Mesendoderm (in vitro differentiated cells): Measurements from ENCODE around the gene MAP3K20.

ENCODE experiments used
- DNase-seq: peaks from one replicate; pipeline ENCODE4 v3.0.0; 2013
- H2AK5ac ChIP-seq: 2 replicates; pipeline ENCODE4 v1.6.1; 2013; ENCODE audit warnings: low read length, inconsistent platforms
- H2BK120ac ChIP-seq: 2 replicates; pipeline ENCODE4 v1.6.1; 2013; ENCODE audit warnings: low read depth, mild to moderate bottlenecking, low read length, moderate library complexity, mixed read lengths
- H2BK15ac ChIP-seq: replicated peaks from 2 replicates; pipeline ENCODE4 v1.6.1; 2013; ENCODE audit warnings: low read depth, mild to moderate bottlenecking, moderate library complexity
- H2BK5ac ChIP-seq: 2 replicates; pipeline ENCODE4 v1.6.1; 2013; ENCODE audit warnings: low read length, inconsistent platforms
- H3K18ac ChIP-seq: 2 replicates; pipeline ENCODE4 v1.6.1; 2013; ENCODE audit warnings: mild to moderate bottlenecking, low read length, mixed read lengths
- H3K23ac ChIP-seq: one replicate; pipeline ENCODE4 v1.6.1; 2013; ENCODE audit warnings: low read length
- H3K27ac ChIP-seq: 2 replicates; pipeline ENCODE4 v1.5.1; 2013; ENCODE audit warnings: low read depth, mild to moderate bottlenecking, inconsistent platforms, low read length, moderate library complexity
- H3K27me3 ChIP-seq: 2 replicates; pipeline ENCODE4 v1.6.1; 2013; ENCODE audit warnings: low read length, control low read depth, mild to moderate bottlenecking, inconsistent platforms; ENCODE audit not compliant: insufficient read depth, poor library complexity
- H3K36me3 ChIP-seq: 2 replicates; pipeline ENCODE4 v1.6.1; 2013; ENCODE audit warnings: low read length, inconsistent platforms; ENCODE audit not compliant: control insufficient read depth, insufficient read depth
- H3K4ac ChIP-seq: one replicate; pipeline ENCODE4 v1.6.1; 2013; ENCODE audit warnings: low read depth, mild to moderate bottlenecking, low read length, moderate library complexity
- H3K4me1 ChIP-seq: 2 replicates; pipeline ENCODE4 v1.6.1; 2013; ENCODE audit warnings: low read depth, low read length, inconsistent platforms; ENCODE audit not compliant: control insufficient read depth
- H3K4me2 ChIP-seq: 2 replicates; pipeline ENCODE4 v1.6.1; 2013; ENCODE audit warnings: low read length
- H3K4me3 ChIP-seq: 2 replicates; pipeline ENCODE4 v1.5.1; 2013; ENCODE audit warnings: mild to moderate bottlenecking, low read length
- H3K56ac ChIP-seq: one replicate; pipeline ENCODE4 v1.6.1; 2013; ENCODE audit warnings: low read length
- H3K79me1 ChIP-seq: 2 replicates; pipeline ENCODE4 v1.6.1; 2013; ENCODE audit warnings: low read length, inconsistent platforms
- H3K79me2 ChIP-seq: 2 replicates; pipeline ENCODE4 v1.6.1; 2013; ENCODE audit warnings: mild to moderate bottlenecking, low read length; ENCODE audit not compliant: control insufficient read depth, insufficient read depth
- H3K9ac ChIP-seq: 2 replicates; pipeline ENCODE4 v1.6.1; 2013; ENCODE audit warnings: low read length, inconsistent platforms
- H4K5ac ChIP-seq: one replicate; pipeline ENCODE4 v1.6.1; 2013; ENCODE audit warnings: low read length
- H4K8ac ChIP-seq: one replicate; pipeline ENCODE4 v1.6.1; 2013; ENCODE audit warnings: low read depth, mild to moderate bottlenecking, control low read depth, low read length, moderate library complexity
- WGBS: extraction: QIAGEN DNeasy Blood & Tissue Kit; methylation state at CpG from one replicate; pipeline ENCODE4 v1.1.7; 2013; ENCODE audit warnings: low lambda C conversion rate, missing lambda C conversion rate; ENCODE audit not compliant: insufficient coverage; ENCODE audit errors: extremely low coverage; 5-methylcytosine and 5-hydroxymethylcytosine counted together

MAP3K20 gene

DNA sequence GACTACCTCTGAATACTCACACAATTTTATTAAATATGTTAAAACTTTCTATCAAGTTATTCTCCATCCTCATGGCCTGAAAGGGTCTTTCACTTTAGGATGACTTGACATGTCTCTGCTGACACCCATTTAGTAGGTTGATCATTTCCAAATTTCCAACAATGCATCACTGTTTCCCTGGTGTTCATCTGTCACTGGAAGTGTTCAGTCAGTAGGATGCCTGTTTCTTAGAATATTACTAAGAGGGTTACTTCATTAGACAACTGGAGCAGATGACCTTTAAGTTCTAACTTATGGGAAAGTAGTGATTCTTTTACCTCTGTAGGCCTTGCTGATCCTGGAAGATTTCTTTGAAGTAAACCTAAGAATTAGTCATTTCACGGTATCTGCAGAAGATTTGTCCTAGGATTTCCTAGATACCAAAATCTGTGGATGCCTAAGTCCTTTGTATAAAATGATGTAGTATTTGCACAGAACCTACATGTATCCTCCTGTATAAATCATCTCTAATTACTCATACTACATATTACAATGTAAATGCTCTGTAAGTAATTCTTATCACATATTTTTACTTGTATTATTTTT is 77.7 kb downstream of the MAP3K20 start:
- Histone ChIP-seq H3K18ac (no peak overlapping the region), H3K27me3 (no peaks in the 10 kb centered on the region), H3K4ac (no peak overlapping the region), H2AK5ac (no peak overlapping the region), H4K8ac (no peak overlapping the region), H3K4me3 (no peak overlapping the region), H3K79me1 (no peaks in the 10 kb centered on the region), H3K36me3 (no peaks in the 10 kb centered on the region), H2BK15ac (no peak overlapping the region), H4K5ac (no peak overlapping the region), H3K23ac (no peak overlapping the region), H3K56ac (no peak overlapping the region), H3K9ac (no peak overlapping the region), H3K4me1 (peaks cover 10% of the 10 kb centered on the region), H2BK120ac (peak overlapping the region; percentile 67), H3K27ac (no peak overlapping the region), H2BK5ac (no peak overlapping the region), H3K4me2 (no peak overlapping the region), H3K79me2 (no peaks in the 10 kb centered on the region)
- no CpG with 5 or more reads among the region's 1 CpG for WGBS
- DNase-seq, result no peak

DNA sequence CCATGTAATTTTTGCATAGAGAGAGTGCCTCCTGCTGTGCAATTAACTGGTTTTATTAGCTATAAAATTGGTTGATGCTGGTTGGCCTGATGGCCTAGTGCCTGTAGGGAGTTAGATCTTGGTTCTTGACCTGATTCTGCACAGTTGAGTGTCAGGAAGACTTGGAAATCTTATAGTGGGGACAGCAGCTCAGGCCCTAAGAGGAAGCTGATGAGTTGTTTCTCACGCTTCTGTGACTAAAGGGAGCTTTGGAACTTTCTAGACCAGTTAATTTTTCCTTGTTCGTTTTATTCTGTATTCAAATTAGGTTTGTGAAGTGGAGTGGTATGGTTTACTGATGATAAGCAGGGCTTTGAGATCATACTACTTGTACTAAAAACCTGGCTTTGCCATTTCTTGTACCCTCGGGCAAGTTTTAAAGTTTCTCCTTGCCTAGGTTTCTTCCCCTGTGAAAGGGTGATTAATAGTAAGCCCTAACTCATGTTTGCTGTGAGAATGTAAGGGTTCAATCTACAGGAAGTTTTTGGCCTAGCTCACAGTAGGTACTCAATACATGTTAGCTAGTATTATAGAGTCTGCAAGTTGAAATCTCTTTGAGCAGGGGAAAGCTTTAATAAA is 82.1 kb downstream of the MAP3K20 start:
- Histone ChIP-seq H3K79me2 (no peaks in the 10 kb centered on the region), H2AK5ac (peak overlapping the region; percentile 46), H3K36me3 (no peaks in the 10 kb centered on the region), H3K9ac (no peak overlapping the region), H3K27me3 (no peaks in the 10 kb centered on the region), H3K27ac (no peak overlapping the region), H4K5ac (no peak overlapping the region), H3K4me1 (no peaks in the 10 kb centered on the region), H3K4ac (no peak overlapping the region), H2BK120ac (no peak overlapping the region), H2BK5ac (no peak overlapping the region), H3K56ac (no peak overlapping the region), H3K79me1 (no peaks in the 10 kb centered on the region), H3K18ac (no peak overlapping the region), H3K4me3 (no peak overlapping the region), H3K4me2 (no peak overlapping the region), H4K8ac (no peak overlapping the region), H2BK15ac (no peak overlapping the region), H3K23ac (no peak overlapping the region)
- no CpG with 5 or more reads among the region's 3 CpGs for WGBS
- DNase-seq, result no peak

DNA sequence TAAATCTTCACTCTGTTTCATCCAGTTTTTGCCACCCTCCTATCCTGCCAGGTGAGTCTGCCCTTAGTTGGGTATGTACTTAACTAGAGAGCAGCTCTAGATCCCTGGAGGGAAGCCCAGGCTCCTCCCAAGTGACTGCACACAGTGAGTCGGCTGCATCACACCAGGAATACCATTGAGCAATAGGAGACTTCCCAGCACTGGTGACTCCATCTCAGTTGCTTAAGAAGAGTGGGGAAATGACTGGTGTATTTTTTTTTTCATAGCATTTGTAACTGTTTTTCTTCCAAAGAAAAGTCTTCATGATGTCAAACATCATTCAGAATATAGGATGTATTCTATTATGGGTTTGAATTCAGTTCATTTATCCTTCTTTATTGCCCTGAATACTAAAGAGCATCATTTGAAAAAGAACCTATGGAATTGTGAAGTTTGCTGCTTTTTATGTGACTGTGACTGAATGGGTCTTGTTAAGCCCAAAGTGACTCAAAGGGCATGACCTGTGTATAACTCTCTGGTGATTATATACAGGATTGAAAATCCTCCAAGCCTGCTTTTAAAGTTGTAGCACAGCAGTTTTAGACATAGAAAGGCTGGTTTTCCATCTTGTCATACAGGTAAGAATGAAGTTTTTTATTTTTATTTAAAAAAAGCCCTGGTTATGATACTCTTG is 84.3 kb downstream of the MAP3K20 start:
- Histone ChIP-seq H3K79me2 (no peaks in the 10 kb centered on the region), H2BK15ac (no peak overlapping the region), H3K36me3 (no peaks in the 10 kb centered on the region), H2BK5ac (no peak overlapping the region), H4K8ac (no peak overlapping the region), H3K23ac (no peak overlapping the region), H2BK120ac (no peak overlapping the region), H4K5ac (no peak overlapping the region), H2AK5ac (no peak overlapping the region), H3K9ac (no peak overlapping the region), H3K27ac (no peak overlapping the region), H3K4ac (no peak overlapping the region), H3K27me3 (no peaks in the 10 kb centered on the region), H3K79me1 (no peaks in the 10 kb centered on the region), H3K4me3 (no peak overlapping the region), H3K4me1 (no peaks in the 10 kb centered on the region), H3K18ac (no peak overlapping the region), H3K56ac (no peak overlapping the region), H3K4me2 (no peak overlapping the region)
- peak; percentile 85 for DNase-seq
- WGBS, result no CpG with 5 or more reads among the region's 1 CpG

- no peak overlapping the region for H3K18ac ChIP-seq
- no peak overlapping the region for H3K56ac ChIP-seq
- no peak overlapping the region for H2BK5ac ChIP-seq
- H3K27ac ChIP-seq, result no peak overlapping the region
- no peak overlapping the region for H4K8ac ChIP-seq
- no peak overlapping the region for H2BK15ac ChIP-seq
- H3K36me3 ChIP-seq, result no peaks in the 10 kb centered on the region
- no peak overlapping the region for H2AK5ac ChIP-seq
- H3K23ac ChIP-seq, result no peak overlapping the region
- no peak overlapping the region for H3K4ac ChIP-seq
- no peak overlapping the region for H2BK120ac ChIP-seq
- no peak for DNase-seq
- no peaks in the 10 kb centered on the region for H3K79me1 ChIP-seq
- H3K4me3 ChIP-seq, result no peak overlapping the region
- H3K27me3 ChIP-seq, result no peaks in the 10 kb centered on the region
- H3K79me2 ChIP-seq, result no peaks in the 10 kb centered on the region
- H3K4me1 ChIP-seq, result no peaks in the 10 kb centered on the region
- no peak overlapping the region for H4K5ac ChIP-seq
- no peak overlapping the region for H3K9ac ChIP-seq
- H3K4me2 ChIP-seq, result no peak overlapping the region
- no CpG with 5 or more reads among the region's 4 CpGs for WGBS
These were observed 85.0 kb downstream of the MAP3K20 start for GRCh38 chr2:173160618-173161017.

DNA sequence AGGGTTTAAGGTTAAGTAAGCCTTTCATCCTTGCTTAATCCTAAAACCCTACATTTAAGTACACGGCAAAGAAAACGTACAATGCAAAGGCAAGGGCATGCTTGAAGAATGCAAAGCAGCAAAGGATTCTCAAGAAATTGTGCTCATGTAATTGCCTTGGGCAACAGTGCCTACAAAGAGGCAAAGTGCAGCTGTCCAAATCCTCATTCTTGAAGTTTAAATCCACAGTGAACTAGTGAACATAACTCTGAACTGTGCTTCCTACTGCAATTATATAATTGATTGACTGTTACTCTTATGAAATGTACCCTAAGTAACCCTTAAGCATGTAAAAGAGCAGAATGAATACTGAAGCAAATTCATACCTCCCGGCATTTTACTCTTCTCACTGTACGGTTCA is 85.4 kb downstream of the MAP3K20 start:
- no CpG with 5 or more reads among the region's 4 CpGs for WGBS
- H2BK15ac ChIP-seq, result no peak overlapping the region
- no peaks in the 10 kb centered on the region for H3K4me1 ChIP-seq
- H2BK5ac ChIP-seq, result no peak overlapping the region
- no peaks in the 10 kb centered on the region for H3K79me2 ChIP-seq
- no peak overlapping the region for H4K8ac ChIP-seq
- no peaks in the 10 kb centered on the region for H3K27me3 ChIP-seq
- H3K9ac ChIP-seq, result no peak overlapping the region
- H2BK120ac ChIP-seq, result no peak overlapping the region
- H3K36me3 ChIP-seq, result no peaks in the 10 kb centered on the region
- H3K4me2 ChIP-seq, result no peak overlapping the region
- no peaks in the 10 kb centered on the region for H3K79me1 ChIP-seq
- no peak for DNase-seq
- H4K5ac ChIP-seq, result no peak overlapping the region
- H3K4me3 ChIP-seq, result no peak overlapping the region
- no peak overlapping the region for H3K18ac ChIP-seq
- H3K23ac ChIP-seq, result no peak overlapping the region
- no peak overlapping the region for H3K4ac ChIP-seq
- no peak overlapping the region for H3K27ac ChIP-seq
- no peak overlapping the region for H2AK5ac ChIP-seq
- no peak overlapping the region for H3K56ac ChIP-seq
